ENCODE data around the gene KDM4B. TPM values are rescaled to one million over a fixed set of nuclear protein-coding genes. Genes with fewer than 3 reads are reported as not detected.
A peak's percentile ranks its signal among the peaks of the same experiment; 100 is the strongest.

KDM4B gene
- total and polyA plus RNA-seq, 2 of the 8 experiments (the other 6 are each of a cell fraction or from before 2014, with no cell fraction given): 12.0 to 31.9 TPM

GRCh38 chr19:5117421-5117820 lies 148.5 kb downstream of the KDM4B start:
- no peak overlapping the region for H3K4me2 ChIP-seq (ENCODE audit: insufficient read depth in 1 of 2, low read depth in 2 of 2, low read length in 2 of 2)
- H3K4ac ChIP-seq (replicated peaks; ENCODE audit: insufficient read length, low read depth, low read length): no peak overlapping the region
- ChIA-PET POLR2A (ENCODE audit: partially characterized antibody) (interaction anchor here (0.6 to 1.4 kb wide), 3 partner anchors 9 to 15 kb away, joined by 3 read pairs; no protein-coding TSS in a partner anchor), CTCF (ENCODE audit: partially characterized antibody) (interaction anchor here (0.7 to 2.7 kb wide), 7 partner anchors 13 to 70 kb away, joined by 3 to 14 read pairs (median 7); no protein-coding TSS in a partner anchor)
- H4K91ac ChIP-seq (replicated peaks; ENCODE audit: insufficient read length, low read length): no peak overlapping the region
- H3K27me3 ChIP-seq (replicated peaks in 1 of 4; ENCODE audit: control insufficient read depth in 3 of 4, extremely low read depth in 1 of 4, insufficient read depth in 3 of 4, low read length in 3 of 4): no peaks in the 10 kb centered on the region
- H2BK5ac ChIP-seq (ENCODE audit: low read depth, low read length): peak overlapping the region; percentile 60; the same call in 1 of the 2 replicates
- no peak overlapping the region for H2AK5ac ChIP-seq (ENCODE audit: low read depth, low read length)
- H3K18ac ChIP-seq (ENCODE audit: extremely low read depth, low read length): no peak overlapping the region; the same call in 1 of the 2 replicates
- no peak overlapping the region for H2AFZ ChIP-seq (ENCODE audit: low read length)
- no peak overlapping the region for H4K5ac ChIP-seq (ENCODE audit: insufficient read length, low read depth, low read length)
- 75% methylated on average over 1 of the region's 12 CpGs; no CpG with 5 or more reads in 1 of the 2 experiments for WGBS, 2 experiments (ENCODE audit: extremely low coverage in 1 of 2, insufficient coverage in 1 of 2, insufficient read length in 1 of 2, insufficient replicate concordance in 2 of 2, low coverage in 1 of 2, low lambda C conversion rate in 2 of 2, missing lambda C conversion rate in 1 of 2)
- peaks cover 0 to 40% (median 27%) of the 10 kb centered on the region in 4 experiments; a peak in 6 of 7 replicates for H3K4me1 ChIP-seq (replicated peaks in 1 of 4; ENCODE audit: control insufficient read depth in 3 of 4, insufficient read depth in 4 of 4, low read length in 3 of 4)
- H4K20me1 ChIP-seq (replicated peaks in 1 of 2; ENCODE audit: control insufficient read depth in 1 of 2, insufficient read depth in 2 of 2, low read length in 2 of 2): no peaks in the 10 kb centered on the region
- H2BK15ac ChIP-seq (ENCODE audit: low read length): no peak overlapping the region
- no peak overlapping the region for H3K4me3 ChIP-seq (ENCODE audit: extremely low read depth in 1 of 4, insufficient read depth in 2 of 4, low read depth in 3 of 4, low read length in 4 of 4)
- H2BK12ac ChIP-seq (ENCODE audit: low read depth, low read length): no peak overlapping the region
- H3K23me2 ChIP-seq (ENCODE audit: low read depth, low read length): no peaks in the 10 kb centered on the region
- no peaks in the 10 kb centered on the region for H3K79me2 ChIP-seq (ENCODE audit: control insufficient read depth in 1 of 2, insufficient read depth in 2 of 2, low read length in 2 of 2)
- H2BK20ac ChIP-seq (ENCODE audit: low read length): no peak overlapping the region
- H3K79me1 ChIP-seq (ENCODE audit: low read depth, low read length): peaks cover 2% of the 10 kb centered on the region; the same call in 1 of the 2 replicates
- no peak overlapping the region for H3K27ac ChIP-seq (ENCODE audit: low read depth, low read length)
- H3K9ac ChIP-seq (replicated peaks in 1 of 4; ENCODE audit: extremely low read depth in 1 of 4, low read depth in 3 of 4, low read length in 3 of 4): no peak overlapping the region
- H3K14ac ChIP-seq (ENCODE audit: insufficient read length): no peak overlapping the region
- no peak overlapping the region for H3K56ac ChIP-seq (replicated peaks; ENCODE audit: insufficient read length, low read depth, low read length)
- DNase-seq (ENCODE audit: low read depth in 1 of 2, low spot score in 2 of 2) (no peak), FAIRE-seq (no peak)
- peaks cover 0 to 2% of the 10 kb centered on the region in 2 experiments; a peak in 1 of 4 replicates for H3K9me3 ChIP-seq (ENCODE audit: insufficient read depth in 2 of 2, low read depth in 1 of 2, low read length in 1 of 2)
- peaks cover 0 to 6% (median 2%) of the 10 kb centered on the region in 4 experiments; a peak in 2 of 8 replicates for H3K36me3 ChIP-seq (ENCODE audit: control insufficient read depth in 2 of 4, insufficient read depth in 4 of 4, low read length in 3 of 4)
- no peak for TF ChIP-seq KDM4A (IDR thresholded peaks at IDR 0.05; ENCODE audit: low read depth, low read length, severe bottlenecking)
- TF ChIP-seq, protein P1, sequence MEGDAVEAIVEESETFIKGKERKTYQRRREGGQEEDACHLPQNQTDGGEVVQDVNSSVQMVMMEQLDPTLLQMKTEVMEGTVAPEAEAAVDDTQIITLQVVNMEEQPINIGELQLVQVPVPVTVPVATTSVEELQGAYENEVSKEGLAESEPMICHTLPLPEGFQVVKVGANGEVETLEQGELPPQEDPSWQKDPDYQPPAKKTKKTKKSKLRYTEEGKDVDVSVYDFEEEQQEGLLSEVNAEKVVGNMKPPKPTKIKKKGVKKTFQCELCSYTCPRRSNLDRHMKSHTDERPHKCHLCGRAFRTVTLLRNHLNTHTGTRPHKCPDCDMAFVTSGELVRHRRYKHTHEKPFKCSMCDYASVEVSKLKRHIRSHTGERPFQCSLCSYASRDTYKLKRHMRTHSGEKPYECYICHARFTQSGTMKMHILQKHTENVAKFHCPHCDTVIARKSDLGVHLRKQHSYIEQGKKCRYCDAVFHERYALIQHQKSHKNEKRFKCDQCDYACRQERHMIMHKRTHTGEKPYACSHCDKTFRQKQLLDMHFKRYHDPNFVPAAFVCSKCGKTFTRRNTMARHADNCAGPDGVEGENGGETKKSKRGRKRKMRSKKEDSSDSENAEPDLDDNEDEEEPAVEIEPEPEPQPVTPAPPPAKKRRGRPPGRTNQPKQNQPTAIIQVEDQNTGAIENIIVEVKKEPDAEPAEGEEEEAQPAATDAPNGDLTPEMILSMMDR (IDR thresholded peaks at IDR 0.05; ENCODE audit: control extremely low read depth in 1 of 3, insufficient read depth in 1 of 3, low read depth in 1 of 3, low read length in 3 of 3): peak; percentile 14 to 39 (median 23); a peak in 3 of 4 replicates
- H4K8ac ChIP-seq (ENCODE audit: extremely low read depth, insufficient read depth, low read length): no peak overlapping the region; the same call in none of the 2 replicates
- H3K23ac ChIP-seq (ENCODE audit: insufficient read length): no peak overlapping the region
- H2BK120ac ChIP-seq (replicated peaks; ENCODE audit: low read depth, low read length): no peak overlapping the region
